HepG2 (cell line): ENCODE results near the gene RSPH1.

Experiments used
- ATF7 ChIP-seq, 2 experiments: fragments of 450-650 bp in 1 of 2; sonication (generic) in 1 of 2; formaldehyde crosslinking in 1 of 2; IDR thresholded peaks; 2 replicates each; pipeline versions ENCODE4 v1.4.0 to v1.6.1; 2016 to 2020; ENCODE audit warnings: antibody characterized with exemption in 1 of 2, mild to moderate bottlenecking in 1 of 2, missing genetic modification reagents in 1 of 2
- CBX2 ChIP-seq, 2 experiments: fragments of 200-600 bp in 1 of 2; sonication (generic); formaldehyde crosslinking in 1 of 2; IDR thresholded peaks; 2 replicates each; pipeline versions ENCODE4 v1.7.0 to v1.8.1; 2018 to 2022; ENCODE audit warnings: low read depth in 2 of 2, low read length in 1 of 2, mild to moderate bottlenecking in 1 of 2, missing genetic modification reagents in 1 of 2
- EP300 ChIP-seq, 3 experiments: sonication (generic) in 1 of 3; formaldehyde crosslinking in 1 of 3; IDR thresholded peaks; 2 replicates each; pipeline versions ENCODE4 v1.5.1 to v1.6.1; 2011 to 2020; ENCODE audit warnings: low read depth in 2 of 3, low read length in 2 of 3, borderline replicate concordance in 1 of 3, improper control_type of control experiment in 1 of 3, mild to moderate bottlenecking in 1 of 3, missing genetic modification reagents in 1 of 3, moderate library complexity in 1 of 3
- EZH2 ChIP-seq: conservative IDR thresholded peaks from 2 replicates; pipeline ENCODE4 v1.6.1; 2012; ENCODE audit warnings: mild to moderate bottlenecking, low read depth, low read length, moderate library complexity
- MEIS1 ChIP-seq: sonication (generic); formaldehyde crosslinking; IDR thresholded peaks from 2 replicates; pipeline ENCODE4 v1.9.0; 2021; ENCODE audit warnings: mild to moderate bottlenecking, missing genetic modification reagents, moderate library complexity, borderline replicate concordance
- SIN3A ChIP-seq: IDR thresholded peaks from 2 replicates; pipeline ENCODE4 v1.6.1; 2011; ENCODE audit warnings: low read depth, mild to moderate bottlenecking, control low read depth, low read length, borderline replicate concordance
- TOE1 ChIP-seq: sonication (generic); formaldehyde crosslinking; IDR thresholded peaks from 2 replicates; pipeline ENCODE4 v1.4.0; 2020; ENCODE audit warnings: mild to moderate bottlenecking, missing genetic modification reagents
- ZNF12 ChIP-seq: sonication (generic); formaldehyde crosslinking; IDR thresholded peaks from 2 replicates; pipeline ENCODE4 v1.5.0; 2020; ENCODE audit warnings: missing genetic modification reagents
- ZNF138 ChIP-seq: sonication (generic); formaldehyde crosslinking; IDR thresholded peaks from 2 replicates; pipeline ENCODE4 v1.5.0; 2020; ENCODE audit warnings: mild to moderate bottlenecking, low read depth, missing genetic modification reagents
- ZNF34 ChIP-seq: sonication (generic); formaldehyde crosslinking; IDR thresholded peaks from 2 replicates; pipeline ENCODE4 v1.4.0; 2020; ENCODE audit warnings: mild to moderate bottlenecking, missing genetic modification reagents, borderline replicate concordance
- ZNF431 ChIP-seq: sonication (generic); formaldehyde crosslinking; IDR thresholded peaks from 2 replicates; pipeline ENCODE4 v1.9.0; 2022; ENCODE audit warnings: missing genetic modification reagents, low read depth, mild to moderate bottlenecking, borderline replicate concordance
- ZNF598 ChIP-seq: sonication (generic); formaldehyde crosslinking; IDR thresholded peaks from 2 replicates; pipeline ENCODE4 v1.5.1; 2020; ENCODE audit warnings: mild to moderate bottlenecking, missing genetic modification reagents, borderline replicate concordance
- TF ChIP-seq, protein P1 (sequence below): sonication (generic); formaldehyde crosslinking; IDR thresholded peaks from 2 replicates; pipeline ENCODE4 v1.5.0; 2020; ENCODE audit warnings: missing genetic modification reagents

GRCh38 chr21:42468491-42469131, 27.4 kb downstream of the RSPH1 start:
- no peak for TF ChIP-seq EZH2
- no peak for TF ChIP-seq MEIS1 (CRISPR knock-in tag)
- TF ChIP-seq ZNF12 = no peak
- no peak for TF ChIP-seq ZNF34
- no peak for TF ChIP-seq SIN3A
- TF ChIP-seq ZNF598 (CRISPR knock-in tag) = no peak
- no peak for TF ChIP-seq ZNF138 (CRISPR knock-in tag)
- TF ChIP-seq ZNF431 (CRISPR knock-in tag) = no peak
- TF ChIP-seq, protein P1, sequence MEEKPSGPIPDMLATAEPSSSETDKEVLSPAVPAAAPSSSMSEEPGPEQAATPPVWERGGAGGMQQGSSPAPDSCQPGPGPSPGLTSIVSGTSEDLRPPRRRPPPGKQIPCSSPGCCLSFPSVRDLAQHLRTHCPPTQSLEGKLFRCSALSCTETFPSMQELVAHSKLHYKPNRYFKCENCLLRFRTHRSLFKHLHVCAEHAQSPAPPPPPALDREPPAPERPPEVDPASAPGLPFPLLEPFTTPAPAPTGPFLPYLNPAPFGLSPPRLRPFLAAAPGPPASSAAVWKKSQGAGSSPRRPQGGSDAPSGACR (CRISPR knock-in tag) = no peak
- no peak for TF ChIP-seq EP300 (IDR thresholded peaks at IDR 0.05; ENCODE audit: low read depth in 2 of 2, low read length in 2 of 2)
- TF ChIP-seq EP300 (CRISPR knock-in tag; IDR thresholded peaks at IDR 0.05; ENCODE audit: borderline replicate concordance) = no peak
- TF ChIP-seq CBX2 (IDR thresholded peaks at IDR 0.05; ENCODE audit: low read depth, low read length) = no peak
- no peak for TF ChIP-seq CBX2 (CRISPR knock-in tag; IDR thresholded peaks at IDR 0.05; ENCODE audit: low read depth)
- no peak for TF ChIP-seq TOE1 (CRISPR knock-in tag)
- TF ChIP-seq ATF7 (IDR thresholded peaks at IDR 0.05) = no peak
- no peak for TF ChIP-seq ATF7 (CRISPR knock-in tag; IDR thresholded peaks at IDR 0.05)
